ENCODE measurements around the gene HPCAL1. TPM values are rescaled to one million over a fixed set of nuclear protein-coding genes. Genes with fewer than 3 reads are reported as not detected.

Gene HPCAL1
- total and polyA plus RNA-seq, 2 donors (not counting 3 experiments of a cell fraction or from before 2014, with no cell fraction given): 56.5 to 77.4 TPM

GRCh38 chr2:10282611-10283105 lies 20.0 kb upstream of the HPCAL1 start:
- no peaks in the 10 kb centered on the region for H3K79me2 ChIP-seq (ENCODE audit: control insufficient read depth, insufficient read depth, low read length)
- FAIRE-seq (no peak), DNase-seq (ENCODE audit: low read depth, low spot score) (no peak)
- H3K27ac ChIP-seq (ENCODE audit: insufficient read depth, low read depth, low read length): peak overlapping the region; percentile 54
- no peaks in the 10 kb centered on the region for H3K9me1 ChIP-seq (replicated peaks; ENCODE audit: control insufficient read depth, extremely low read depth, insufficient read depth, low read length)
- no peaks in the 10 kb centered on the region for H4K20me1 ChIP-seq (replicated peaks; ENCODE audit: control insufficient read depth, extremely low read depth, insufficient read depth, low read length)
- peaks cover 31% of the 10 kb centered on the region for H3K4me1 ChIP-seq (ENCODE audit: control insufficient read depth, extremely low read depth, insufficient read depth, low read length)
- no peak overlapping the region for H3K9ac ChIP-seq (replicated peaks; ENCODE audit: extremely low read depth, insufficient read depth, low read length)
- intact Hi-C loops (cut with micrococcal nuclease) (loop anchor here (1.0 kb wide), 1 partner anchor 120 kb away; no protein-coding TSS in a partner anchor), dilution Hi-C loops (cut with MboI; ENCODE audit: extremely low pct_ligation_motif_present, low sequenced_read_pairs) (no loop called here)
- H3K36me3 ChIP-seq (ENCODE audit: control insufficient read depth in 2 of 2, extremely low read depth in 1 of 2, insufficient read depth in 2 of 2, low read length in 2 of 2): no peaks in the 10 kb centered on the region
- CTCF ChIA-PET: interaction anchor here (0.5 to 4.6 kb wide), 5 partner anchors 15 to 127 kb away, joined by 3 to 19 read pairs (median 4); no protein-coding TSS in a partner anchor
- no peaks in the 10 kb centered on the region for H3K9me3 ChIP-seq (replicated peaks; ENCODE audit: control insufficient read depth, insufficient read depth, low read length)
- BruUV-seq (replicated peaks): TSS peak; percentile 93
- peak overlapping the region; percentile 55 for H2AFZ ChIP-seq (ENCODE audit: low read depth, low read length)
- no peak overlapping the region for H3K4me2 ChIP-seq (ENCODE audit: insufficient read depth, low read length)
- POLR2A ChIA-PET: no interaction called here
- no peak overlapping the region for H3K4me3 ChIP-seq (replicated peaks in 1 of 3; ENCODE audit: insufficient read depth in 1 of 3, low read depth in 1 of 3, low read length in 3 of 3)
- no peak for TF ChIP-seq EZH2 (IDR thresholded peaks at IDR 0.05; ENCODE audit: borderline replicate concordance, low read depth, low read length, severe bottlenecking)
- TF ChIP-seq MYC (IDR thresholded peaks at IDR 0.05; ENCODE audit: low read depth, low read length): no peak
- no peak for TF ChIP-seq JUN (IDR thresholded peaks at IDR 0.05; ENCODE audit: borderline replicate concordance, insufficient read depth, insufficient read length, low read depth)
- no peak for TF ChIP-seq POLR2AphosphoS5 (IDR thresholded peaks at IDR 0.05; ENCODE audit: insufficient read depth, low read depth, low read length)
- no peak for TF ChIP-seq GATA2 (IDR thresholded peaks at IDR 0.05; ENCODE audit: insufficient read depth, insufficient read length, low read depth, low read length)
- TF ChIP-seq CTCF (IDR thresholded peaks at IDR 0.05; ENCODE audit: extremely low read depth in 1 of 2, insufficient read depth in 1 of 2, low read depth in 1 of 2, low read length in 2 of 2): no peak
- TF ChIP-seq FOS (IDR thresholded peaks at IDR 0.05; ENCODE audit: borderline replicate concordance, insufficient read depth, low read length): no peak
- TF ChIP-seq MAX (IDR thresholded peaks at IDR 0.05; ENCODE audit: insufficient read depth, insufficient read length): no peak
- TF ChIP-seq POLR2A (IDR thresholded peaks at IDR 0.05; ENCODE audit: low read depth, low read length): no peak
- H3K27me3 ChIP-seq (ENCODE audit: control insufficient read depth in 2 of 2, insufficient read depth in 2 of 2, low read length in 2 of 2): no peaks in the 10 kb centered on the region

Measured in endothelial cell of umbilical vein (primary cell).